Anterior cingulate cortex (tissue), 58 donors: ENCODE results near the gene NCKAP5.

Source experiments
- DNase-seq, 58 donors: peaks; one replicate each; lab custom pipeline; 2025; lab: John Stamatoyannopoulos, UW

The NCKAP5 gene

GRCh38 chr2:132641819-132642218 is 926.4 kb downstream of the NCKAP5 start:
- no peak for DNase-seq

DNA sequence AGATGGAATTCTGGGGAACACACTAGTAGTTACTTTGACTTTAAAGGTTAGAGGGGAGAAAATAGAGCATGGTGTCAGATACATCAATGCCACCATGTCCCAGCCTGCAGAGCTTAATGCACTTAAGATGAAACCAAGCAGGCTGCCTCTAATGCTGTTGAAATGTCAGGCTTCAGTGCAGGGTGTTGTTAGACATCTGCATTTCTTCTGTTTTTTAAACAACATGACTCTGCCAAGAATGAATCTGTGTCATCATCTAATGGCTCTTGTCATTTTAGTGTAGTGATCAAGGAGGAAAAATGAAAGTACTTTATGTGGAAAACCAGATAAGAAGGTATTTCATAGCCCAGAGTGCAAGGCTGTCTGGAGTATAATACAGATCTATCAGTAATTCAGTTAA is 928.1 kb downstream of the NCKAP5 start:
- no peak for DNase-seq

DNA sequence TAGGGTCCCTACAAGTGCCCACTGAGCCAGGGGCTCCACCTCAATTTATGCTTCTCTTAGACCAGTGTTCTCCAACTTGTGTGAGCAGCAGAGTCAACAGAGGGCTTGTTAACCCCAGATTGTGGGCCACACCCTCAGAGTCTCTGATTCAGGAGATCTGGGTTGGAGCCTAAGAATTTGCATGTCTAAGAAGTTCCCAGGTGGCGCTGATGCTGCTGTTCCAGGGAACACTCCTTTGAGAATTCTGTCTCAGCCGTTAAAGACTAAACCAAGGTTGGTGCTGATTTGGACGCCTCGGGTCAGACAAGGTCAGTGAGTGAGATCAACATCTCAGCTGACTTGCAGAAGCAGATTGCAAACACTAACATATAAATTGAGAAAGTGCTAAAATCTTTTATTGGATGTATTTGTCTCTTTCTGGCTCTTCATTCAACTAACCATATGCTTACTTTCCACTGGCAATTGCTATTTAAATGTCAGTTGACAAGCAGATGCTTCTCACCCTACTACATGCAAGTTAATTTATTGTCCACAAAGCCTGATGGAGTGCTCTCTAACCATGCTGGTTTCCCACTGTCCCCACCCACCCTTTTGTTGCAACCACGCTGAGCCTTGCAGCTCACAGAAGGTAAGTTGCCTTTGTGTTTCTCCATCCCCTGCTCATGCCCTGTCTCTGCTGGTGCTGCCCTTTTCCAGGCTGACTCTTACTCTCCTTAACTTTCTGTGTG is 929.8 kb downstream of the NCKAP5 start:
- peak in 3 of 58 donors; percentile 7 to 18 (median 11) for DNase-seq

DNA sequence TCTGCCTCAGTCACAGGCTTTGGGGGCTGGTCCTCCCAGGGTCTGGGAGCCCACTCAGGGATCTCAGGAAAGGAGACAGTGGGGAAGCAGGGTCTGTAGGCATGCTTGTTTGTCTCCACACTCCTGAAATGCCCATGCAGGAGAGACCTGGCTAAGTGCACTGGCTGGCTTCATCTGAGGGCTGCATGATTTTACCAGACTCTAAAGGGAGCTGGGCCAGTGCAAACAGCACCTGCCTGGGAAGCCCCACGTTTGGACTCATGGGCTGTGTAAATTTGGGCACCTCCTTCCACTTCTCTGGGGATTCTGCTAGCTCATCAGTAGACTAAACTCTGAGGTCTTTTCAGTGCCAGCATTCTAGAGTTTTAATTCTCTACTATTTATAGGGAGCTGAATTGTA is 931.9 kb downstream of the NCKAP5 start:
- no peak for DNase-seq

DNA sequence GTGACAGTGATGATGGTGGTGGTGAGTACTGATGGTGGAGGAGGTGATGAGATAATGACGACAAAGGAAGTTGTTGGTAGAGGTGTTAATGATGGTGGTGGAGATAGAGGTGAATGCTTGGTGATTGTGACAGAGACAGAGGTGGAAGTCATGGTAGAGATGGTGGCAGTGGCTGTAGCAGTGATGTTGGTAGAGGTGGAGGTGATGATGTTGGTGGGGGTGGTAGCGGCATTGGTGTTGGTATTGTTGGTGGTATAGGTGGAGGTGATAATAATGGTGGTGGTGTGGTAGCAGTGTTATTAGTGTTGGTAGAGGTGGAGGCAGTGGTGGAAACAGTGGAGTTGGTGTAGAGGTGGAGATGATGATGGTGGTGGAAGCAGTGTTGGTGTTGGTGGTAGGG is 934.6 kb downstream of the NCKAP5 start:
- DNase-seq: no peak

DNA sequence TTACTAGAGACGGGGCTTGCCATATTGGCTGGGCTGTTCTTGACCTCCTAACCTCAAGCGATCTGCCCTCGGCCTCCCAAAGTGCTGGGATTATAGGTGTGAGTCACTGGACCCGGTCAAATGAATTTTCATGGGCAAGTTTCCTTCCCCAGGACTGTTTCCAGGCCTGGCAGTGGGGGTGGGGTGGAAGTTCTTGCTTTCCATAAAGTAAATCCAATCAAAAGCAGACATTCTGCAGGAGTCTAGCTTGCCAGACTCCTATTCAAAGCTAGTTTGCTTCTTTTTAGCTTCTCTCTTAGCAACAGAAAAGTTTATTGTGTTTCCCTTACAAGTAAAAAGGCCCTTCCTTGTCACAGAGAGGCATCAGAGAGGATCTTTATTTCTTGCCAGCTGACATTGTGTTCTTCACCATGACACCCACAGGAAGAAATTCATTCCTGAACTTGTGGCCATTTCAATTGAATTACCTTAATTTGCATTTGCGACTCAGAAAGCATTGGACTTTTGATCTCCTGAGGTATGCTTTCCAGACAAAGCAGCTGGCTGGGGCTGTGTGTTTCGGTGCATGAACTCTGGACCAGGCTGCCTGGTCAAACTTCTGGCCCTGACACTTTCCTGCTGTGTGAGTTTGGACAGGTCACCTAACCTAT is 936.1 kb downstream of the NCKAP5 start:
- DNase-seq: peak in 41 of 58 donors; percentile 5 to 79 (median 32)

DNA sequence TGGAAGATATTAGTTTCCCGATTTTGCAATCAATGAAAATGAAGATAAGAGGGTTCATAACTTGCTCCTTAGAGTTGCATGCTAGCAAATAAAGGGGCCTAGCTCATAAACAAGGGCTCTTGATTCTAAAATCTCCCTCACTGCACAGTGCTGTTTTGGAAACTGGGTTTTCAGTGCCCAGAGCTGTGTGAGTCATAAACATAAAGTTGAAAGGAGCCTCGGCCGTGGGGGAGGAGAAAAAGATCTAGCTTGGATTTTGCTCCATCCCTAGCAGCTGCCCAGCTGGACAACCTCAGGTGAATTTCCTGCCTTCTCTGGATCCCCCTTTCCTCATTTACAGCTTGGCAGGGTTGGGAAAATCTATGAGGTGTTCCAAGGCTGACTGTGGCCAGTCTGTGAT is 940.7 kb downstream of the NCKAP5 start:
- no peak for DNase-seq

DNA sequence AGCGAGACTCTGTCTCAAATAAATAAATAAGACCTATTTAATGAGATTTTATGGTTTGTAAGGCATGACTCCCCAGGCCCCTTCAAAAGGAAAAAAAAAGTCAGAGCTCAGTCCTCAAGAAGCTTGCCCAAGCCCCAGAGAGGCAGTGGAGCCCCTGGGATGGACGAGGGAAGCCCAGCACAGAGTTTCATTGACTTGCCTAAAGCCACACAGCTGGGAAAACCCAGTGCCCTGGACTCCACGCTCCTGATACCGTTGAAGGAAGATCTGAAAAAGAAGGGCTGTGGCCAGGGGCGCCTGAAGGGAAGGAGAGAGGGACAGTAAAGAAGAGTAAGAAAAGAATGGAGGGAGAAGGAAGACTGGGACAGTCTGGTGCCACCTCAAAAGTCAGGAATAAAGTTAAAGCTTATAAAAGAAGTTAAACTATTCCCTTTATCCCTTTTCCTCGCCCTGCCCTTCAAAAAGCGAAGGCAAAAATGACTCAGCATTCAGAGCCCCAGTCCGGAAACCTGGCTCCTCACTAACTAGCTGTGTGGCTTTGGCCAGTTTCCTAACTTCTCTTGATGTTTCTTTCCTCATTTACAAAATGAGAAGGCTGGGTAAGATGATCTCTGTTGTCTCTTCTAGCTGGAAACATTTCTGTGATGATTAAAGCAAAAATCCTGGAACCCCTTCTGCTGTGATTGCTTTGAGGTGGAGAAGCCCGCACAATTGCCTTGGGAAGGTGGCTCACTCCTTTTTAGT is 945.0 kb downstream of the NCKAP5 start:
- no peak for DNase-seq
